Measurements from ENCODE around the gene R3HDM4.
"Not testable (repeated sequence)": the region's sequence is repeated elsewhere in the genome, so short reads cannot be mapped to it uniquely, and the experiment has no call there.

The R3HDM4 gene

GRCh38 chr19:871446-872265 is 41.4 kb downstream of the R3HDM4 start:
- FAIRE-seq = no peak

- FAIRE-seq = no peak
Measured at GRCh38 chr19:870963-871401, 42.0 kb downstream of the R3HDM4 start.

GRCh38 chr19:870314-870713 is 42.7 kb downstream of the R3HDM4 start:
- no peak for FAIRE-seq

GRCh38 chr19:869245-870177 is 43.5 kb downstream of the R3HDM4 start:
- peak; percentile 72 for FAIRE-seq

- FAIRE-seq = no peak
Measured at GRCh38 chr19:868458-869244, 44.4 kb downstream of the R3HDM4 start.

- no peak for FAIRE-seq
Measured at GRCh38 chr19:867855-868457, 45.1 kb downstream of the R3HDM4 start.

- no peak for FAIRE-seq
Measured at GRCh38 chr19:867301-867793, 45.7 kb downstream of the R3HDM4 start.

- no peak for FAIRE-seq
Measured at GRCh38 chr19:866769-867300, 46.2 kb downstream of the R3HDM4 start.

- no peak for FAIRE-seq
Measured at GRCh38 chr19:863315-863620, 49.8 kb downstream of the R3HDM4 start.

GRCh38 chr19:862581-863314 is 50.3 kb downstream of the R3HDM4 start:
- no peak for FAIRE-seq

- FAIRE-seq = no peak
Measured at GRCh38 chr19:861756-862580, 51.1 kb downstream of the R3HDM4 start.

- FAIRE-seq = no peak
Measured at GRCh38 chr19:861141-861755, 51.8 kb downstream of the R3HDM4 start.

GRCh38 chr19:858868-859843 is 53.9 kb downstream of the R3HDM4 start, which contains the start of gene CFD:
Gene CFD (plus strand): TSS chr19:859664. CDS start chr19:859690, 26 bp downstream.
- FAIRE-seq = no peak

- no peak for FAIRE-seq
Measured at GRCh38 chr19:858284-858683, 54.7 kb downstream of the R3HDM4 start.

- FAIRE-seq = no peak
Measured at GRCh38 chr19:855566-856120, 57.4 kb downstream of the R3HDM4 start.

GRCh38 chr19:855142-855541 is 57.9 kb downstream of the R3HDM4 start:
- no peak for FAIRE-seq

GRCh38 chr19:854549-854948 is 58.5 kb downstream of the R3HDM4 start:
- FAIRE-seq = peak; percentile 97

GRCh38 chr19:853614-854220 is 59.3 kb downstream of the R3HDM4 start:
- not testable (repeated sequence) for FAIRE-seq

All from G401.6 (cell line).